Endothelial cell of umbilical vein (primary cell): ENCODE measurements around the gene DAPK2. TPM values are rescaled to one million over a fixed set of nuclear protein-coding genes. Genes with fewer than 3 reads are reported as not detected.

Source experiments
- BruUV-seq: library from RNA; stranded (reverse); fragments of 400-500 nt; replicated peaks from 2 replicates; lab custom pipeline; 2021; lab: Mats Ljungman, UMichigan
- CTCF ChIA-PET: fragments of 300-600, 350-600 bp; sonication (Branson Sonifier 250); formaldehyde crosslinking; loops from one replicate; lab custom pipeline; 2021; ENCODE audit warnings: antibody characterized with exemption, inconsistent platforms; lab: Charles Lee
- POLR2A ChIA-PET: fragments of 300-600, 350-600 bp; sonication (Branson Sonifier 250); formaldehyde crosslinking; loops from one replicate; lab custom pipeline; 2021; ENCODE audit warnings: antibody characterized with exemption, inconsistent platforms; lab: Charles Lee
- DNase-seq: peaks from one replicate; pipeline ENCODE4 v3.0.0-alpha.2; 2011; ENCODE audit warnings: low read depth, low spot score
- FAIRE-seq: peaks from 2 replicates; lab custom pipeline; 2011; peaks lifted over from hg19 to GRCh38; lab: Jason Lieb, UNC
- H2AFZ ChIP-seq: 2 replicates; pipeline ENCODE4 v1.6.0; 2012; ENCODE audit warnings: low read depth, low read length, control low read depth, inconsistent platforms
- H3K27ac ChIP-seq: 2 replicates; pipeline ENCODE4 v1.5.1; 2011; ENCODE audit warnings: low read depth, mild to moderate bottlenecking, control low read depth, low read length, moderate library complexity; ENCODE audit not compliant: insufficient read depth
- H3K27me3 ChIP-seq, 2 experiments: 2 replicates each; pipeline versions ENCODE4 v1.6.0 to v1.6.1; 2011; ENCODE audit warnings: low read length in 2 of 2, mixed read lengths in 1 of 2; ENCODE audit not compliant: control insufficient read depth in 2 of 2, insufficient read depth in 2 of 2
- H3K36me3 ChIP-seq, 2 experiments: 2 replicates in 1 of 2; 3 replicates in 1 of 2; pipeline ENCODE4 v1.5.1; 2011; ENCODE audit warnings: low read length in 2 of 2, mild to moderate bottlenecking in 1 of 2, moderate library complexity in 1 of 2; ENCODE audit not compliant: control insufficient read depth in 2 of 2, insufficient read depth in 2 of 2; ENCODE audit errors: extremely low read depth in 1 of 2
- H3K4me1 ChIP-seq: 3 replicates; pipeline ENCODE4 v1.5.1; 2011; ENCODE audit warnings: mild to moderate bottlenecking, low read length; ENCODE audit not compliant: control insufficient read depth, insufficient read depth; ENCODE audit errors: extremely low read depth
- H3K4me2 ChIP-seq: 2 replicates; pipeline ENCODE4 v1.6.1; 2011; ENCODE audit warnings: low read length, control low read depth, mixed read lengths; ENCODE audit not compliant: insufficient read depth
- H3K4me3 ChIP-seq, 3 experiments: fragments of 200-600 bp in 1 of 3; sonication (generic), shearing (Covaris generic) in 1 of 3; replicated peaks in 1 of 3; 2 replicates each; pipeline ENCODE4 v1.5.1; 2011 to 2016; ENCODE audit warnings: control low read depth in 3 of 3, low read length in 3 of 3, mild to moderate bottlenecking in 2 of 3, inconsistent platforms in 1 of 3, low read depth in 1 of 3, moderate library complexity in 1 of 3; ENCODE audit not compliant: insufficient read depth in 1 of 3
- H3K79me2 ChIP-seq: 2 replicates; pipeline ENCODE4 v1.6.0; 2012; ENCODE audit warnings: low read length, inconsistent platforms; ENCODE audit not compliant: control insufficient read depth, insufficient read depth
- H3K9ac ChIP-seq: replicated peaks from 2 replicates; pipeline ENCODE3; 2011; ENCODE audit warnings: low read length, control low read depth; ENCODE audit not compliant: insufficient read depth; ENCODE audit errors: extremely low read depth
- H3K9me1 ChIP-seq: replicated peaks from 3 replicates; pipeline ENCODE4 v1.6.0; 2011; ENCODE audit warnings: mild to moderate bottlenecking, low read length; ENCODE audit not compliant: control insufficient read depth, insufficient read depth; ENCODE audit errors: extremely low read depth
- H3K9me3 ChIP-seq: replicated peaks from 2 replicates; pipeline ENCODE4 v1.5.1; 2012; ENCODE audit warnings: low read length, inconsistent platforms; ENCODE audit not compliant: control insufficient read depth, insufficient read depth
- H4K20me1 ChIP-seq: replicated peaks from 2 replicates; pipeline ENCODE3; 2011; ENCODE audit warnings: mild to moderate bottlenecking, low read length; ENCODE audit not compliant: control insufficient read depth, insufficient read depth; ENCODE audit errors: extremely low read depth
- FOS ChIP-seq: IDR thresholded peaks from 2 replicates; pipeline ENCODE4 v1.6.1; 2011; ENCODE audit warnings: mild to moderate bottlenecking, low read length, moderate library complexity, borderline replicate concordance; ENCODE audit not compliant: insufficient read depth
- GATA2 ChIP-seq: IDR thresholded peaks from 2 replicates; pipeline ENCODE4 v1.7.0; 2011; ENCODE audit warnings: low read depth, mild to moderate bottlenecking, moderate library complexity, mixed read lengths, low read length; ENCODE audit not compliant: insufficient read length, insufficient read depth
- JUN ChIP-seq: IDR thresholded peaks from 2 replicates; pipeline ENCODE4 v1.6.1; 2011; ENCODE audit warnings: borderline replicate concordance, low read depth; ENCODE audit not compliant: insufficient read length, insufficient read depth
- MAX ChIP-seq: IDR thresholded peaks from 2 replicates; pipeline ENCODE4 v1.6.1; 2011; ENCODE audit not compliant: insufficient read depth, insufficient read length
- MYC ChIP-seq: IDR thresholded peaks from one replicate; pipeline ENCODE4 v1.6.1; 2011; ENCODE audit warnings: mild to moderate bottlenecking, low read depth, low read length
- POLR2A ChIP-seq: IDR thresholded peaks from 2 replicates; pipeline ENCODE4 v1.6.1; 2012; ENCODE audit warnings: low read depth, mild to moderate bottlenecking, control low read depth, low read length
- dilution Hi-C: fragments of 300-500 bp; cut with MboI; formaldehyde crosslinking; loops from one replicate; pipeline ENCODE4 v1.15.0; 2019; ENCODE audit warnings: low sequenced_read_pairs; ENCODE audit not compliant: extremely low pct_ligation_motif_present
- intact Hi-C: fragments of 100-400 bp; cut with micrococcal nuclease; formaldehyde crosslinking; loops from one replicate; pipeline ENCODE4 v1.10.0; 2022
- polyA plus RNA-seq, 4 experiments: library from polyadenylated mRNA; depleted of rRNA in 3 of 4; stranded (reverse) in 3 of 4; unstranded in 1 of 4; fragments of >200 nt; gene quantifications; 2 replicates each; pipeline versions ENCODE4 v1.2.1 to v1.2.3, GENCODE V29; 2011 to 2012; ENCODE audit warnings: missing spikeins in 1 of 4
- total RNA-seq: library from RNA; stranded (reverse); gene quantifications from 2 replicates; pipeline ENCODE4 v1.2.3, GENCODE V29; 2021
- TF ChIP-seq, protein P1 (sequence below), 2 donors: IDR thresholded peaks; 1 replicate in 1 of 2; 2 replicates in 1 of 2; pipeline ENCODE4 v1.5.1; 2011; ENCODE audit warnings: low read length in 2 of 2, mild to moderate bottlenecking in 2 of 2, moderate library complexity in 2 of 2, control low read depth in 1 of 2, inconsistent platforms in 1 of 2, low read depth in 1 of 2; ENCODE audit not compliant: insufficient read depth in 1 of 2; ENCODE audit errors: extremely low read depth in 1 of 2

DAPK2 gene
- total and polyA plus RNA-seq, 2 donors (not counting 3 experiments of a cell fraction or from before 2014, with no cell fraction given): 2.8 to 6.7 TPM

DNA sequence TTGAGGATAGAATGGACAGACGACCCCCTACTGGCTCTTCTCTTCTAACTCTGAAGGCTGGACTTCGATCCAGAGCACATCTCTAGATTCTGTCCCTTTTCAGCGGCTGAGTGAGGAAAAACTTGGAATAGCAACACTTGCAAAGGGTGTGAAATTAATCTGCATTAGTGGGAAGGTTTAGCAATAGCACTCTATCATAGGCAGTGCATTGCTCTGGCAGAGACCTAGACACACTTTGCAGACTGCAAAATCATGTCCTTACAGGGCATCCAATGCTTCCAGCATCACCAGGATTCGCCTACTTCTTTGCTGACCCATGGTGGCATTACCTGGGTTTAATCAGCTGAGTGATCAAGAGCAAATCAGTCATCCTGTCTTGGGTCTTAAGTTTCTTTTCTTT is 43.1 kb downstream of the DAPK2 start:
- Histone ChIP-seq H3K9me1 (no peaks in the 10 kb centered on the region), H3K27me3 (peaks cover 7 to 17% of the 10 kb centered on the region in 2 experiments), H3K4me1 (peaks cover 10% of the 10 kb centered on the region), H3K36me3 (no peaks in the 10 kb centered on the region), H3K27ac (no peak overlapping the region), H4K20me1 (no peaks in the 10 kb centered on the region), H3K4me3 (no peak overlapping the region), H3K9ac (no peak overlapping the region), H3K79me2 (no peaks in the 10 kb centered on the region), H2AFZ (no peak overlapping the region), H3K4me2 (no peak overlapping the region), H3K9me3 (no peaks in the 10 kb centered on the region)
- FAIRE-seq: no peak
- POLR2A ChIA-PET: no interaction called here
- intact Hi-C loops: no loop called here
- TF ChIP-seq FOS (no peak), MYC (no peak), POLR2A (no peak), JUN (no peak), GATA2 (no peak), MAX (no peak)
- TF ChIP-seq, protein P1, sequence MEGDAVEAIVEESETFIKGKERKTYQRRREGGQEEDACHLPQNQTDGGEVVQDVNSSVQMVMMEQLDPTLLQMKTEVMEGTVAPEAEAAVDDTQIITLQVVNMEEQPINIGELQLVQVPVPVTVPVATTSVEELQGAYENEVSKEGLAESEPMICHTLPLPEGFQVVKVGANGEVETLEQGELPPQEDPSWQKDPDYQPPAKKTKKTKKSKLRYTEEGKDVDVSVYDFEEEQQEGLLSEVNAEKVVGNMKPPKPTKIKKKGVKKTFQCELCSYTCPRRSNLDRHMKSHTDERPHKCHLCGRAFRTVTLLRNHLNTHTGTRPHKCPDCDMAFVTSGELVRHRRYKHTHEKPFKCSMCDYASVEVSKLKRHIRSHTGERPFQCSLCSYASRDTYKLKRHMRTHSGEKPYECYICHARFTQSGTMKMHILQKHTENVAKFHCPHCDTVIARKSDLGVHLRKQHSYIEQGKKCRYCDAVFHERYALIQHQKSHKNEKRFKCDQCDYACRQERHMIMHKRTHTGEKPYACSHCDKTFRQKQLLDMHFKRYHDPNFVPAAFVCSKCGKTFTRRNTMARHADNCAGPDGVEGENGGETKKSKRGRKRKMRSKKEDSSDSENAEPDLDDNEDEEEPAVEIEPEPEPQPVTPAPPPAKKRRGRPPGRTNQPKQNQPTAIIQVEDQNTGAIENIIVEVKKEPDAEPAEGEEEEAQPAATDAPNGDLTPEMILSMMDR (IDR thresholded peaks at IDR 0.05; ENCODE audit: extremely low read depth in 1 of 2, insufficient read depth in 1 of 2, low read depth in 1 of 2, low read length in 2 of 2): no peak
- no TSS peak for BruUV-seq
- CTCF ChIA-PET: no interaction called here
- DNase-seq: no peak
- dilution Hi-C loops: no loop called here
